Esophagus muscularis mucosa (tissue), 4 donors: Measurements from ENCODE around the gene ADAT2. TPM values are rescaled to one million over a fixed set of nuclear protein-coding genes. Genes with fewer than 3 reads are reported as not detected.

Experiments
- DNase-seq: peaks from one replicate; pipeline ENCODE4 v3.0.0-alpha.2; 2017; ENCODE audit errors: extremely low spot score
- H3K27ac ChIP-seq, 4 donors: fragments of 200-600 bp; sonication (generic); replicated peaks in 1 of 4; 1 replicate in 3 of 4; 2 replicates in 1 of 4; pipeline ENCODE4 v1.5.1; 2016 to 2019; ENCODE audit warnings: mild to moderate bottlenecking in 1 of 4
- H3K27me3 ChIP-seq, 4 donors: fragments of 200-600 bp; sonication (generic); one replicate each; pipeline versions ENCODE4 v1.5.1 to v1.6.0; 2016 to 2019
- H3K36me3 ChIP-seq, 4 donors: fragments of 200-600 bp; sonication (generic); one replicate each; pipeline ENCODE4 v1.5.1; 2016 to 2019
- H3K4me1 ChIP-seq, 4 donors: fragments of 200-600 bp; sonication (generic); one replicate each; pipeline ENCODE4 v1.5.1; 2016 to 2019
- H3K4me3 ChIP-seq, 4 donors: fragments of 200-600 bp; sonication (generic); 1 replicate in 2 of 4; 2 replicates in 2 of 4; pipeline ENCODE4 v1.5.1; 2016 to 2019; ENCODE audit warnings: mild to moderate bottlenecking in 4 of 4, moderate library complexity in 1 of 4
- H3K9me3 ChIP-seq, 4 donors: fragments of 200-600 bp; sonication (generic); 1 replicate in 3 of 4; 2 replicates in 1 of 4; pipeline ENCODE4 v1.5.1; 2016 to 2019
- EP300 ChIP-seq: sonication (generic); formaldehyde crosslinking; IDR thresholded peaks from one replicate; pipeline ENCODE4 v1.6.1; 2017; ENCODE audit warnings: antibody characterized with exemption
- POLR2A ChIP-seq: fragments of 450-650 bp; IDR thresholded peaks from one replicate; pipeline ENCODE4 v1.6.1; 2017; ENCODE audit warnings: antibody characterized with exemption, moderate library complexity, mild to moderate bottlenecking, low read depth
- POLR2AphosphoS5 ChIP-seq, 2 donors: sonication (generic); formaldehyde crosslinking; IDR thresholded peaks; one replicate each; pipeline ENCODE4 v1.6.1; 2017; ENCODE audit warnings: antibody characterized with exemption in 2 of 2
- WGBS: methylation state at CpG from one replicate; pipeline ENCODE4 v1.1.5; 2018; 5-methylcytosine and 5-hydroxymethylcytosine counted together
- intact Hi-C: fragments of 100-400 bp; cut with DNase I; formaldehyde crosslinking; loops from one replicate; pipeline ENCODE4 v1.15.1; 2023
- total RNA-seq, 4 donors: library from RNA; depleted of rRNA; stranded (reverse); fragments of >200 nt; gene quantifications; one replicate each; pipeline versions ENCODE4 v1.1.0 to v1.2.1, GENCODE V29; 2016
- TF ChIP-seq, protein P1 (sequence below), 3 experiments: fragments of 200-600 bp in 2 of 3; fragments of 450-650 bp in 1 of 3; sonication (generic) in 2 of 3; IDR thresholded peaks; one replicate each; pipeline ENCODE4 v1.5.1; 2017 to 2019; ENCODE audit warnings: antibody characterized with exemption in 3 of 3, mild to moderate bottlenecking in 2 of 3, moderate library complexity in 1 of 3

The ADAT2 gene
- total RNA-seq, 4 donors from 2014 or later, result 2.4 to 4.0 (median 3.2) TPM

DNA sequence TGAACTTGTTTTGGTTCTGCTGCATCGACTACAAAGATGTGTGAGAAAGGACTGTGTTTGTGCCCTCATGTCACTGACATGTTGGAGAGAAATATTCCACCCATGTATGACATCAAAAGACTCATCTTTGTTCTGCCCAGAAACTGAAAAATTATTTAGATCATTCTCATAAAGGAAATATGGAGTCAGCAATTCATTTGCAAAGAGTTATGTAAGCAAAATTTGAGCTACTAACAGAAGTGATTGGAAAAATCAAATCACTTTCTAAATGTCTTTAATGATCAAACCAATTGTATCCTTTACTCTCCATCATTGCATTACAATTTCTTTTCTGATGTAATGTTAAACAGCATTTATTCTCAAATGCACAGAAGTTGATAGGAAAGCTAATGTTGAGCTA lies 19.3 kb downstream of the ADAT2 start:
- TF ChIP-seq POLR2A, result no peak
- TF ChIP-seq POLR2AphosphoS5 (IDR thresholded peaks at IDR 0.05), result no peak
- TF ChIP-seq, protein P1, sequence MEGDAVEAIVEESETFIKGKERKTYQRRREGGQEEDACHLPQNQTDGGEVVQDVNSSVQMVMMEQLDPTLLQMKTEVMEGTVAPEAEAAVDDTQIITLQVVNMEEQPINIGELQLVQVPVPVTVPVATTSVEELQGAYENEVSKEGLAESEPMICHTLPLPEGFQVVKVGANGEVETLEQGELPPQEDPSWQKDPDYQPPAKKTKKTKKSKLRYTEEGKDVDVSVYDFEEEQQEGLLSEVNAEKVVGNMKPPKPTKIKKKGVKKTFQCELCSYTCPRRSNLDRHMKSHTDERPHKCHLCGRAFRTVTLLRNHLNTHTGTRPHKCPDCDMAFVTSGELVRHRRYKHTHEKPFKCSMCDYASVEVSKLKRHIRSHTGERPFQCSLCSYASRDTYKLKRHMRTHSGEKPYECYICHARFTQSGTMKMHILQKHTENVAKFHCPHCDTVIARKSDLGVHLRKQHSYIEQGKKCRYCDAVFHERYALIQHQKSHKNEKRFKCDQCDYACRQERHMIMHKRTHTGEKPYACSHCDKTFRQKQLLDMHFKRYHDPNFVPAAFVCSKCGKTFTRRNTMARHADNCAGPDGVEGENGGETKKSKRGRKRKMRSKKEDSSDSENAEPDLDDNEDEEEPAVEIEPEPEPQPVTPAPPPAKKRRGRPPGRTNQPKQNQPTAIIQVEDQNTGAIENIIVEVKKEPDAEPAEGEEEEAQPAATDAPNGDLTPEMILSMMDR (IDR thresholded peaks at IDR 0.05), result no peak
- no peak for TF ChIP-seq EP300
- 81% methylated on average over 1 of the region's 1 CpG for WGBS
- Histone ChIP-seq H3K27ac (no peak overlapping the region), H3K36me3 (peaks cover 0 to 13% (median 2%) of the 10 kb centered on the region in 4 donors), H3K4me1 (no peaks in the 10 kb centered on the region), H3K27me3 (no peaks in the 10 kb centered on the region), H3K4me3 (no peak overlapping the region), H3K9me3 (no peaks in the 10 kb centered on the region)
- no peak for DNase-seq
- intact Hi-C loops, result no loop called here

DNA sequence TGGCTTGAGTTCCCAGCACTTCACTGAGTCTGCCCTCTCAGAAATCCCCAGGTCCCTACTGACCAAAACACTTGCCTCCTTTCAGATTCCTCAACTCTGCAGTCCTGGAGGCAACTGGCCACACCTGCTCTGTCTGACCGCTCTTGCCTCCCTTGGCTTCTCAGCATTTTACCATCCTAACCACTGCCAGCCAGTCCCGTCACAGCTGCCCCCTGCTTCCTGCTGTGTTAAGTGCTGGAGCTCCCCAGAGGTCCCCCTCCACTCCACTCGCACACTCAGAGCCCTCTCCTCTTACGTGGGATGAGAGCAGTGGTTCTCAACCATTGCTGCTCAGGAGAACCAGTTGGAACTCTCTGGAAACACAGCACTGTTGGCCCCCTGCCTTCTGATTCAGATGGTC lies 20.5 kb downstream of the ADAT2 start:
- intact Hi-C loops, result loop anchor here (5.0 to 10.0 kb wide), 3 partner anchors 395 to 953 kb away; no protein-coding TSS in a partner anchor

DNA sequence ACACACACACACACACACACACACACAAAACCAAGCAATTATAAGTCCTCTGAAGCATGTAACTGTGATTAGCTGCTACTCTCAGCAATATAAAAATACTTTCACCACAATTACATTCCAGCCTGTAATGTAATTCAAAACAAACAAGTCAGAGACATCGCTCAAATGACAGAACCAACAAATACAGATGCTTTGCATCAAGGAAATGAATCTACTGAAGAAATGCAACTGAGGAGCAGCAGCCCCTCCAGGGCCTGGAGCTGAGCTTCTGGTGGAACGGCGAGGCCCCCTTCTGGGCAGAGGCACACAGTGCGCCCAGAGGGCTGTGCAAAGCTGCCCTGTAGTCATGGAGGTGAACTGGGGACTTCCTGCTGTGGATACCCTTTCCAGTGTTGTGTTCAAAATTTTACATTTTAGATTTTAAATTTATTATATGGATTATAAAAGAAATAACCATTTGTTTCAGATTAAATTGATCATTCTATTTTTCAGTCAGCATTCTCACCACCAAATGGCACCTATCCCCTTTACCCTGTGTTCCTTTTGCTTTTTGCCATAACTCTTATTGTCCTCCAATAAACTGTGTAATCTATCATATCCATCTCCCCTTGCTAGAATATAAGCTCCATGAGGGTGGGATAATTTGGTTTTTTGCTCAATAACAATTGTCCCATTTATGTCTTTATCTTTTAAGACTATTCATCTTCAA lies 23.2 kb downstream of the ADAT2 start:
- H3K4me1 ChIP-seq, result no peaks in the 10 kb centered on the region
- intact Hi-C loops, result loop anchor here (5.0 to 10.0 kb wide), 3 partner anchors 392 to 950 kb away; no protein-coding TSS in a partner anchor
- H3K27me3 ChIP-seq, result no peaks in the 10 kb centered on the region
- peaks cover 0 to 6% (median 1%) of the 10 kb centered on the region in 4 donors for H3K36me3 ChIP-seq
- no peak overlapping the region for H3K4me3 ChIP-seq
- no peak overlapping the region for H3K27ac ChIP-seq
- no peaks in the 10 kb centered on the region for H3K9me3 ChIP-seq
- 17% methylated on average over 4 of the region's 4 CpGs for WGBS
- no peak for DNase-seq
- TF ChIP-seq POLR2A (no peak), EP300 (no peak), POLR2AphosphoS5 (IDR thresholded peaks at IDR 0.05) (peak in 1 of 2 donors; percentile 26)
- TF ChIP-seq, protein P1 (IDR thresholded peaks at IDR 0.05), result peak; percentile 85 to 95 (median 85)

More for the DNA sequence above, 20.5 kb downstream of the ADAT2 start:
- no peak overlapping the region for H3K4me3 ChIP-seq
- DNase-seq, result no peak
- H3K27ac ChIP-seq, result no peak overlapping the region
- H3K27me3 ChIP-seq, result no peaks in the 10 kb centered on the region
- TF ChIP-seq, protein P1 (IDR thresholded peaks at IDR 0.05), result no peak
- TF ChIP-seq POLR2AphosphoS5 (IDR thresholded peaks at IDR 0.05) (no peak), EP300 (no peak), POLR2A (no peak)
- H3K36me3 ChIP-seq, result peaks cover 0 to 11% (median 2%) of the 10 kb centered on the region in 4 donors
- H3K9me3 ChIP-seq, result no peaks in the 10 kb centered on the region
- 93% methylated on average over 4 of the region's 4 CpGs for WGBS
- no peaks in the 10 kb centered on the region for H3K4me1 ChIP-seq

DNA sequence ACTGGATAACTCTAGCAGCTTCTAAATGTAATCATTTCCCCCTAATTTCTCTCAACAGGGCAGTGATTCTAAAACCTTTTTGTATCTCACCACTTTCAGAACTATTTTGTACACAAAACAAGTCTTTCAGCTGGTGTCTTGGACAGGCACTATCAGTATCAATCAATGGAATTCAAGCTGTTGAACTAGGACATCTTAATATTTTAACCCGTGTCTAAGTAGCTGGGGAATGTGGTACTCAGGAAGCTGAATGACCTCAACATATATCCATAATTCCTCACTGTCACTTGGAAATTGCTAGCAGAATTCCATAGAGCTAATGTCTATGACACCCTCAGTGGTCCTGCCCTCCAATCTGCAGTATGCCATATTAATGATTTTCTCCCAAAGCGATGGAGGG lies 24.5 kb downstream of the ADAT2 start:
- TF ChIP-seq POLR2AphosphoS5 (IDR thresholded peaks at IDR 0.05), result no peak
- TF ChIP-seq POLR2A, result no peak
- no peak for TF ChIP-seq EP300
- TF ChIP-seq, protein P1 (IDR thresholded peaks at IDR 0.05), result no peak
- no peak overlapping the region for H3K4me3 ChIP-seq
- no peak overlapping the region for H3K27ac ChIP-seq
- no peaks in the 10 kb centered on the region for H3K4me1 ChIP-seq
- no peaks in the 10 kb centered on the region for H3K36me3 ChIP-seq
- no peaks in the 10 kb centered on the region for H3K27me3 ChIP-seq
- WGBS, result 88% methylated on average over 2 of the region's 2 CpGs
- no peaks in the 10 kb centered on the region for H3K9me3 ChIP-seq
- no peak for DNase-seq
- intact Hi-C loops, result loop anchor here (5.0 to 10.0 kb wide), 3 partner anchors 391 to 949 kb away; no protein-coding TSS in a partner anchor
